ENCODE results near the gene VGLL4. TPM values are rescaled to one million over a fixed set of nuclear protein-coding genes. Genes with fewer than 3 reads are reported as not detected.

Gene VGLL4
- total RNA-seq, 1 donor from 2014 or later: 28.6 TPM

DNA sequence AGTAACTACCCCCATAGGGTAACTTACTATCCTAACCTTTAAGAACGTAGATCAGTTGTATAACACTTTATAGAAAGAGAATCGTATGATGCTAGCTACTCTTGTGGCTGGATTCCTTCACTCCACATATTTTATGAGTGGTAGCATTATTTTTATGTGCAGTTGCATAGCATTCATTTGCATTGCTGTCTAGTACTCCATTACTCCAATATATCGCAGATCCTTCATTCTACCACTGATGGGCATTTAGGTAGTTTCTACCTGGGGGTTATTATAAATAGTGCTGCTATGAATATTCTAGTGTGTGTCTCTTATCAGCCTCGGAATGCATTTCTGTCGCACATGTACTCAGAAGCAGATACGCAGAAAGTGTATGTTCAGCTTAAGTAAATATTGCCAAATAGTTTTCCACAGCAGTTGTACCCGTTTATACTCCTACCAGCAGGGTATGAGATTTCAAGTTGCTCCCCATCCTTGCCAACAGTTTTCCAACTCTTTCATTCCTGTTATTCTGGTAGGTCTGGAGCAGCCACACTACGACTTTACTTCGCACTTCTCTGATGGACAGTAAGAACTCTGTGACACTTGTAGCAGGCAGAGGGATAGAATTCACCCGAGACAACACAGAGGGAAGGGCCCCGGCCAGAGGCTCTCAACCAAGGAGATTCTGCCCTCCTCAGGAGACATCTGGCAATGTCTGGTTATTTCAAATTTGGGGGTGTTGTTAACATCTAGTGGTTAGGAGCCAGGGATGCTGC is 9.8 kb upstream of the VGLL4 start:
- intact Hi-C loops (cut with micrococcal nuclease): loop anchor here (5.0 kb wide), 1 partner anchor 896 kb away; no protein-coding TSS in a partner anchor

DNA sequence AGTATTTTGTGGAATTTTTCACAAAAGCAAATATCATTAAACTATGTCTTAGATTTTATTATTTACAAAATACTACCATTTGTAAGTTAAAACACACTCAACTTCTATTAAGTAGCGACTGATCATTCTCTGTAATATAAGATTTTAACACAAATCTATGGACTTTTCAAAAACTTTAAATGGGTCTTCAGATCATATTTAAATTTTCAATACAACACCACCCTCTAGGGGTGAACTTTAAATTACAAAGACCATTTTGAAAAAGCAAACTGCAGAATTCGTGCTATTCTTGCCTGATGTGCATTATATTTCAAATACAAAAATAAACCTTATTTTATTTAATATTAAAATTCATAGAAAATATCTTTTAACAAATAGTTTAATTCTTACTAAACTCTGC is 8.2 kb upstream of the VGLL4 start:
- intact Hi-C loops (cut with micrococcal nuclease): loop anchor here (1.0 to 5.0 kb wide), 7 partner anchors 9 to 895 kb away; partner anchors contain the start of gene VGLL4

DNA sequence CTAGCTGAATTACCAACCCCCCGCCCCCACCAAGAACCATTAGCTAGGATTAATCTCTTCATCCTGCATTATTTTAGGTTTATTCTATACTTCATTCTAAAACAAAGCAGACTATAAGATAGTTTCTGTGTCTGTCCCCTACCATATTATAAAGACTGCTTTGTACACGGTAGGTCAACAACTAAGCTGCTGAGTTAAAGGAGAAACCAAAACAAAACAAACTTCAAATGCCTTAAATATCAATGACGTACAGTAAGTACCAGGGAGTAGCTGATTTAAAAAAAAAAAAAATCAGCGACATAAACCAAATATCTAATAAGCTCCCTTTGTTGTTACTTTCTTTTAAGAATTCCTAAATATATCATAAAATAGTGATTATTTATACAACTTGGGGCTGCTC is 7.8 kb upstream of the VGLL4 start:
- intact Hi-C loops (cut with micrococcal nuclease): loop anchor here (5.0 kb wide), 1 partner anchor 894 kb away; no protein-coding TSS in a partner anchor

DNA sequence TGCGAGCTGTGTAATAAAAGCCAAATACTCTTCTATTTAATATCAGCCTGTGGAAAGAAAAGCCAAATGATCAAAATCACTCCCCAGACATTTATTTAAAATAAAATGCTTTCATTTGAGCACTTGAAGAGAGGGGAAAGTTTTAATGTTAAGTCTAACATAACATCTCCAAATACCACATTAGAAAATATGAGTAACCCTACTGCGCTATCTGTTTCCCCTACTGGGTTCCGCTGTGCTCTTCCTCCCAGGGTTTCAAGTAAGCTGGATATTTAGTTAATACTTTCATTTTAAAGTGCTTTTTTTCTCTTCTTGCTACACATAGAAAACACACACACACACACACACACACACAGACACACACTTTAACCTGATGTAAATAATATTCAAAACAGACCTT is 6.7 kb upstream of the VGLL4 start:
- intact Hi-C loops (cut with micrococcal nuclease): loop anchor here (5.0 kb wide), 1 partner anchor 893 kb away; no protein-coding TSS in a partner anchor

DNA sequence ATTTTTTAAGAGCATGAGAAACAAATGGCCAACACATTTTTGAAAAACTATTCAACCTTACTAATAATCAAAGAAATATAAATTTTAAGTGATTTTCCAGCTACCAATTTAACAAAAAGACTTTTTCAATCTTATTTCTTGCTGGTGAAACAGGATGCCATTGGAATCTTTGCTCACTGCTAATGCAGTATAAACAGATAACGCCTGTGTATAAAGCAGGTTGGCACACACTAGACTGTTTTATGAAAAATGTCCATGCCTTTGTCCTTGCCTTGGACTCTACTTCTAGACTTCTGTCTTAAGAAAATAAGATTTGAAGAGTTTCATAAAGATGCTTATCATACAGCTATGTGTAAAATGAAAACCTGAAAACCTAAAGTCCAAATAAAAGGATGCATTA is 5.0 kb upstream of the VGLL4 start:
- intact Hi-C loops (cut with micrococcal nuclease): no loop called here

DNA sequence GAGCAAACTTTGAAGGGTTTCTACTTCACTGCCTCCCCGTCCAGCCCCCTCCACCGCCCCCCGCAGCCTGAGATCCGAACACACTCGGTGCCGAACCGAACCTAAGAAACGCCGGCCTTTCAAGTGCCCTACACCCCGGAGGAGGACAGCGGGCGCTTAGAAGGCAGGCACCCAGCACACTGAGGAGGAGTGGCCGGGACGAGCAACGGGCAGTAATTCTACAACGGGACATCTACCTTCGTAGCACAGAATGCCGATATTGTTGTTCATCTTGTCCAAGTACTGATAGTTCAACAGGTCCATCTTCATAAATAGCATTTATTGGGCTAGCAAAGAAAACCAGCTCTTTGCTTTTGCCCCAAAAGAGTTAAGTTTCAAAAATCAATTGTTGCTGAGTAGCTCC is 513 bp downstream of the VGLL4 start:
- intact Hi-C loops (cut with micrococcal nuclease): loop anchor here (1.0 to 5.0 kb wide), 10 partner anchors 9 to 1368 kb away; partner anchors contain the start of genes ATG7, TAMM41 and TSEN2

DNA sequence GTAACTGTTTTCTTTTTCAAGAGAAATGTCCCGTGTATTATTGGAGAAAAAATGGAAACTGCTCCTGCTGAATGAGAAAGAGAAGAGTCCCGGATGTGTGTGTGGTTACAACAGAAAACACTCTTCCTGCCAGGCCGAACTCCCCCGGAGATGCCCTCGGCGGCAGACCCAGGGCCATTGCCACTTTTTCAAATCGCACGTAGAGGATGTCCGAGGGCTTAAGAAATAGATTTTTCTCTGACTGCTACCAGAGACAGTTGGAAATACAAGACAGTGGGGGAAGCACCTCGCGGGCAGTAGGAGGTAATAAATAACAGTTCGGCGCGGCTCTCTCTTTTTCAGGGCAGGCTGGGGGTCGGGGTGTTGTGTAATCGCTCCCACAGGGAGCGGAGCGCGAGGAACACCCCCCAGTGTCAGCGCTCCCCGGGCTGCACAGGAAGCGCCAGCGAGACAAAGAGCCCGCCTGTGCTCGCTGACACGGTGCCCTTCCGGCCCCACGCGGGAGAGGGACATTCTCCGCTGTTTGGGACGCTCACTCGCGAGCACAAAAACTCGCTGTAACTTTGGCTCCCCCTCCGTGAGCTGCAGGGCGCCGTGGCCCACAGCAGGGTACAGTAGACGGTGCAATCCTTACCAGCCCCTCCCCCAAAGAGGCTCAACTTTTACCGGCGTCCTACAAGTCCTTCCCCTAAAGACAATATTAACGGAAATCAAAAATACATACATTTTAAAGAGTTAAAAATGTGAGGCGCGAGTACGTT is 1.1 kb downstream of the VGLL4 start:
- intact Hi-C loops (cut with micrococcal nuclease): loop anchor here (1.0 to 5.0 kb wide), 14 partner anchors 8 to 1368 kb away; partner anchors contain the start of genes ATG7, TAMM41 and TSEN2

DNA sequence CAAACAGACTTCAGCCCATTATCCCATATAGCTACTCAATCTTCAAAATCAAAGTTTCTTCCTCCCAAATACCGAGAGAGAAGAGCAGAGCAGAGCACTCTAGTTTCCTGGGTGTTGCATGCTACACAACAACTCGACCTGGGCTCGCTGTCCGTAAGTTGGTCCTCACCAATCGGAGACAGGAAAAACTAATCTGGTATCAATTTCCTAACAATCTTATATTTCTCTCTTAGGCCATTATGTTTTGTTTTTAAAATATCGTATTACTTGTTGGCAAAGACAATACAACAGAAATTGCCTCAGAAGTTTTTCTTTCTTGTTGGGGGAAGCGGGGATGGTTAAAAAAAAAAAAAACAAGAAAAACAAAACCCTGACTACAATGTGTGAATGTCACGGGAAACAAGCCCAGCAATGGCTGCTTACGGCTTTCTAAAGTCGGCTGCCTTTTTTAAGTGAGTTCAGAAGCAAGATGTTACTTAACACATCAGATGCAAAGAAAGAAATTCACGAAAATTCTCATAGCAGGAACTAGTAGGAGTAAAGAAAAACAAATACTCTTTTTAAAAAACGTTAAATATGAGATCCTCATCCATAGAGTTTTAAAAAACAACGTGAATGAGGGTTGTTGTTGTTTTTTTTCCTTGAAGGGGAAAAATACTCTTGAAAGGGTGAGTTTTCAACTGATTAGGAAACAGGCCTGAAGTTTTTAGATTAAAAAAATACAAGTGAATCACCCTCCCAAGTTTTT is 1.9 kb downstream of the VGLL4 start:
- intact Hi-C loops (cut with micrococcal nuclease): loop anchor here (1.0 to 5.0 kb wide), 12 partner anchors 8 to 1369 kb away; partner anchors contain the start of genes ATG7 and TSEN2

DNA sequence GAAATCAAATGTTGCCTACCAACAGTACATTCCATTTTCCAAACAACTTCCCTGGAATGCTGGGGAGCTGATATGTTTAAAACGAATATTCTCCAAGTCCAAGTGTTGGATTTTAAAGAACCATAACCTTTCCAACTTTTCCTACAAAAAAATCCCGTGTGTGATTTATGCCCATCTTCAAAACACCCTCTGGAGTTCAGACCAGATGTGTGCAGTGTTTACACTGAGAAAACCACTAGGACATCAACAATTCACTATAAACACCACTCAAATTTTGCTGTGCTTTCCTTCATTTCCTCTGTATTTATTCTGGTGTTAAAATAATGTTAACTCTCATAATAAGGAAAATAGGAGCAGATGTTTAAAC is 2.4 kb downstream of the VGLL4 start:
- intact Hi-C loops (cut with micrococcal nuclease): loop anchor here (5.0 kb wide), 3 partner anchors 74 to 841 kb away; partner anchors contain the start of gene TSEN2

DNA sequence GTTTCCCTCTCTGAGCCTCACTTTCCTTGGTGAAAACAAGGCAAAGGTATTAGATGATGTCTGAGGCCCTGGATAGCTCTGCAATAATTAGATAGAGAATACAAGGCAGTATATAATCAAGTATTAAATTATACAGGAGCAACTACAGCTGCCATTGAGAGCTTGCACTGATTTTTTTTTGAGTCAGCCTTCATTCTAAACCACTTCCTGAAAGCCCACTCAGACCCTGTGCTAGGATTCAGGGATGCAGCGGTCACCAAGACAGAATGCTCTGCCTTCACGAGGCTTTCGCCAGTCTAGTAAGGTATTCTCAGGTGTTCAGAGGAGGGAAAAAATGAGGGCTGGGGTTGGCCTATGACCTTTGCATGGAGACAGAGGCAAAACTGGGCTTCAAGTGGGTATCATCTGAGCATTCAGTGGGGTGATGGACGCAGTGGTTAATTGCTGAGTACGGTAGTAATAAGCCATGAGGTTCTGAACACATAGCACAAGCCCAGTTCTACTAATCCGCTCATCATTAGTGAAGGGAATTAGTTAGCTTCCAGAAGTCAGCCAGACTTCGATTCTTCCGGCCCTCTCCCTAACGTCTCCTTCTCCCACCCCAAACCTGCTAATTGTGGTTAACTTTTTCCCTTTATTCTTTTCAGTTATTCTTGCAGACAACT is 3.6 kb downstream of the VGLL4 start:
- intact Hi-C loops (cut with micrococcal nuclease): loop anchor here (5.0 kb wide), 3 partner anchors 73 to 842 kb away; partner anchors contain the start of gene TSEN2

DNA sequence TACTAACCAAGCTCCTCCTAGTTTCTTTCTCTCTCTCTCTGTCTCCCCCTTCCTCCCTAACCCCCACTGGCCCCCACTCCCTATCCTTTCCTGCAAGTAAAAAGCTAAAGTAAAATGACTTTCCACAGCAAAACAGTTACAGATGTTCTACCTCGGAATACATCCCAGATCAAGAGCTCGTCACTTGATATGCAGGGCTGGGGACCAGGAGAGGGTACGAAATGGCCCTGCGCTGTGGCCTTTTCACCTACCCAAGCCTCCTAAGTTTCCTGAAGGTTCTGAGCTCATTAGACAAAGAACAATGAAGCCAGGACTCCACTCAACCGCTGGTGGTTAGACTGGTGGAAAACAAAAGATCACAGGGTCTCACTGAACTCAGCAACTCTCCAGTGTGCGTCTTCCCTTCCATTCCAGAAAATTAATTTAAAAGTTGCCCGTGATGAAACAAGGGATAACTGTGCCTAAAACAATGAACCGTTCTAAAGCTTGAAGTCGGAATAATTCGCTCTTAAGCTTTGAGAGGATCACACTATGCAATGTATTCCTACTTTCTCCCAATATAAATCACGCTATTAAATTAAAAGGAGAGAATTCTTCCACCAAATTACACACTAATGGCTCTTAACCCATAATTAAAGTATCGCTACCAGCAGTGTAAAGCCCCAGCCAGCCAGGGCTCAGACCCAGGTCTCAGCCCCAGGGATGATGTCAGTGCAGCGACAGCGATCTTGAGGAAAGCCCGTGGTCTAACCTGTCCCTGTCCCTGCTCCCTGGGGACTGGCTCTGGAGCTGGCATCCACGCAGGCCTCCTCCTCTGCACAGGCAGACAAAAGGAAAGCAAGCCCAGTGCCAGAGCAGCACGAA is 5.0 kb downstream of the VGLL4 start:
- intact Hi-C loops (cut with micrococcal nuclease): no loop called here

DNA sequence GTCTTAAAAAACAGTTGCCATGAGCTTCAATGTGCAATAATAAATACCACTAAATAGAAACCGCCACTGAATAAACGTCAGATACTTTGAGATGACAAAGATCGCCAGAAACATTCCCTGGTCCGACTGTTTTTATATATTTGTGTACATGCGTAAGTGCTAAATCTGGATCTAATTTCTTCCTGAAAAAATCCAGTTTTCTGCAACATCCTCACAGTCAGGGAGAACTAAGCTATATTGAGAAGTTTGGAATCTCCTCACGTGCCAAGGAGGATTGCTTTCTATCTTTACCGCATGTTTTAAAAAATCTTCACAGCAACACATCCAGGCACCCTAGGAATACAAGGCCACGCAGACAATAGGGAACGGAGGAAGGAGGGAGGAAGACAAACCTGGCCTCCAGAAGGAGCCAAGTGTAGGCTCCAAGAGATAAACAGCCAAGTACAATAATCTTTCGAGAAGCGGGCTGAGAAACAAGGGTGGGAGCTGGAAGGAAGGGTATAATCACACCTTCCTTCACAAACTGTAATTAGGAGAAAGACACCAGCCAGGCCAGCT is 5.7 kb downstream of the VGLL4 start:
- intact Hi-C loops (cut with micrococcal nuclease): no loop called here

DNA sequence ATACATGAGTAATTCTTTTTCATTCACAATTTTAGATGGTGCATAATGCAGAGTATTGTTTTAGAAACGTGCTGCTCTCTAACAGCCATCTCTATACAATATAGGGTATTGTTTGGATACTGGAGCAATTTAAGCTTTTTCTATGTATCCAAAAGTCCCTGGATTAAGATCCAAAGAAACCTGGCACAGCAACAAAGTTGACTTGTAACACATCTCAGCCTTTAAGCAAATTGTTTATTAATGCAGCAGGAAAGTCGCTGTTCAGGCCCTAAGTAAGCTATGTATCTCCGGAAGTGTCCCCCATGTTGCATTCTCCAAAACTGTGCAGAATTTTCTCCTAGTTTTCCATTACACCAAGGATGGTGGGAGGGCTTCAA is 7.3 kb downstream of the VGLL4 start:
- intact Hi-C loops (cut with micrococcal nuclease): no loop called here

DNA sequence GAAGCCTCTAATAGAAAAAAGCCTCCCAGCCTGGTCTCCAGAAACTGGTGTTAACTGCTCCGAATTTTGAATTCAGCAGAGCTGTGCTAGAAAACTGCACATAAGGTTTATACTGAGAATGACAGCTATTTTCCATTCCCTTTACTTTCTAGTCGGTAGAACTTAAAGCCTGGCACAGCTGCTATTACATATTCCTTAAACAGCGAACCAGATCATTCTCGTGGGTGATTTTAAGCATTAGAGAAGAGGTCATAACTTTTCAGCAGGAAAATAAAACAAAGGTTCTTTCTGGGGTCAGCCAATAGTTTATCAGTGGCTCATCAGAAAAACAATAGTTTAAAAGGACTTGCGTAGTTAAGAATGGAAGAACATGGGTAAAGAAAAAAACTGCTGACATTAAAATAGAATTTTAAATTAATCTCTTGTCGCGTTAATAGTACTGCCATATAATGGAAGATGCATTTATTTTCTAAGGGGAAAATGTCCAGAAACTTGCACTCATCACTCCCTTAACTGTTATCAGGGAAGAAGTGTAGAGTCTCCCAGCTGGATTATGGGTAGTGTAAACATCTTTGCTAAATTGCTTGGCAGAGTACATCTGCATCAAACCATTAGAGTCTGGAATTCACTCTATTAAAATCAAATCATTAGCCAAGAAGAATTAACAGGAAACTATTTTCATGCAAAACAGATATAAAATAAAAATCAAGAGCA is 7.9 kb downstream of the VGLL4 start:
- intact Hi-C loops (cut with micrococcal nuclease): no loop called here

DNA sequence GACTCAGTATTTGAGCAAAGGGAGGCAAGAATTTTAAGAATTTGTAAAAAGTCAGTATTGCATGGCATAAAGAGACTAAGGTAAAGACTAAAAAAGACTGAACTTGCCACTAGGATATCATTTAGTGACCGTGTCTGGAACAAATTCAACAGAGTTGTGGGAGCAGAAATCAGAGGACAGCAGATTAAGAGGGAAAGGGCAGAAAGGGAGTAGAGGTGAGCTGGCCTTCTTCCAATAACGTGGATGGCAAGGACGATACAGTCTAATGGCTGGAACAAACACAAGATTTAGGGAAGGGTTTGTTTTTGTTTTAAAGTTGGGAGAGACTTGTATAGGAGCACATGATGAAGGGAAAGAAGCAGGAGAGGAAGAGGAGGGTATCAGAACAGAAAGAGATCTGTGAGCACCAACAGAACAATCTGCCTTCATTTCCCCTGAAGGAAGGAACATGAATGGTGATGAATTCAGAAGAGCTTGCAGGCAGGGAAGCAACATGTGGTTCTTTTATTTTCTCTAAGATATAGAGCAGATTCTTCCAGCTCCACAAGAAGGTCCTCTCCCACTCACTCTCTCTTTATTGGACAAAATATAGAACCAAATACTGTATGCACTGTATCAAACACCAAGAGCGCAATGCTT is 8.6 kb downstream of the VGLL4 start:
- intact Hi-C loops (cut with micrococcal nuclease): loop anchor here (1.0 kb wide), 2 partner anchors 7 to 9 kb away; no protein-coding TSS in a partner anchor

DNA sequence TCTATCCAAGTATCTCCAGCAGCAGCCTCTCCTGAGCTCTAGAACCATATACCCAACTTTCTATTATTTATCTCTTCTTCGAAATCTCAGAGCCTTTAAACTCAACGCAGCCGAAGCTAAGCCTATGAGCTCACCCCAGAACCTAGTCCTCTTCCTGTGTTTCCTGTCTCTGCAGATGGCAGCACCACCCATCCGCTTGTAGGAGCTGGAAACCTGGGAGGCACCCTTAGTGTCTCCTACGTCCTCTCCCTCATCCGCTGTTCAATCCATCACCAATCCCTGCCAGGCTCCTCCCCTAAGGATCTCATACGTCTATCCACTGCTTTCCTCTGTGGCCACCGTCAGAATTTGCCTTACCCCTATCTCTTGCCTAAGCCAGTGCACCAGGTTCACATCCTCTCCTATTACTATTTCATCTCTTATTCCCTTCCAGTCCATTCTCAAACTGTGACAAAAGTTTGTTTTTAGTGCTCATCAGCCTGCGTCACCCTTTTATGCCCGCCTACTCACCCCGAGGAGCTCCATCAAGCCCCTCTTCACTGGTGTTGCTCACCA is 9.6 kb downstream of the VGLL4 start:
- intact Hi-C loops (cut with micrococcal nuclease): loop anchor here (1.0 kb wide), 2 partner anchors 8 kb away; no protein-coding TSS in a partner anchor

DNA sequence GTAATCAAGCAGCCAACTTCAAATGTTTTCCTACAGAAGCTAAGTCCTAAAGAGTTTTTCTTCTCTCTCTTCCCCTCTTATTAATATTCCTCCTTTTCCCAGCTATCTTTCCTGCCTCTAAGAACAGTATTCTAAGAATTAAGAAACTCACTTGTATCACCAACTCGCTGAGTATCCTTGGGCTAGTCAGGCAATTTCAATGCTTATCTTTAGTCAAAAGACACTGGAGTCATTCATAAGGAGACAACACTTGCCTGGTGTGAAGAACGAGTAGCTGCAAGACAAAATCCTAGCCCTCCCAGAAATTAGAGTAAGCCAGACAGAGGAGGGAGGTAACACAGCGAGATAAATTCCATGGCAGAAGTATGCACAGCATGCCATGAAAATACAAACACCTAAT is 10.7 kb downstream of the VGLL4 start:
- intact Hi-C loops (cut with micrococcal nuclease): no loop called here

DNA sequence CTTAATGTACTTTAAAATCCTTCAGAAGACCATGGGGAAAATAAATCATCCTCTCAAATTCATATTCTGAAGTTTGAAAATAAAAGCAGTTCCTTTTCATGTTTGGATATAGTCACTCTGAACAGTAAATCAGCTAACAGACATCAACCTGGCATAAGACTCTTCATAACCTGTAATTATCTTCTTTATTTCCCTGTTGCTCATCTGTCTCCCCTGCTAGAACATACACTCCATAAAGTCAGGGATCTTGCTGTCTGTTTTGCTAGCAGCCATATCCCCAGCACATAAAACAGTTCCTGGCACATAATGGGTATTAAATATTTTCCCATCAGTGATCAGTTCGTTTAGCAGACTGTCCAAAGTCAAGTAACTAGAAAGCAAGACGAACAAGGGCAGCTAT is 11.2 kb downstream of the VGLL4 start:
- intact Hi-C loops (cut with micrococcal nuclease): no loop called here

All from T-helper 1 cell treated with Interleukin-12 subunit alpha and Interleukin-12 subunit beta and Interleukin-4 antibody, amounts not matched to agents 30 ng/mL and 1 ng/mL, for 36 hours (primary cell).